Measurements from ENCODE around the gene LEAP2. TPM values are rescaled to one million over a fixed set of nuclear protein-coding genes. Genes with fewer than 3 reads are reported as not detected.

Gene LEAP2
- total and polyA plus RNA-seq, 2 of the 4 experiments (the other 2 are of a cell fraction) = under 0.01 to 0.36 TPM

GRCh38 chr5:132872788-132873118, 715 bp upstream of the LEAP2 start:
- Histone ChIP-seq H3K4ac (ENCODE audit: low read depth, low read length) (no peak overlapping the region), H4K20me1 (ENCODE audit: insufficient read depth, low read length) (peaks cover 7% of the 10 kb centered on the region), H3K27me3 (ENCODE audit: control insufficient read depth, insufficient read depth, low read length) (no peaks in the 10 kb centered on the region), H3K9ac (ENCODE audit: low read depth, low read length) (no peak overlapping the region), H4K91ac (ENCODE audit: insufficient read depth, low read depth, low read length) (no peak overlapping the region), H2BK5ac (ENCODE audit: low read depth, low read length, poor library complexity, severe bottlenecking) (no peak overlapping the region), H3K18ac (ENCODE audit: low read depth, low read length) (no peak overlapping the region), H3K27ac (ENCODE audit: insufficient read depth, low read length) (no peak overlapping the region), H2AK9ac (replicated peaks; ENCODE audit: low read depth, low read length, poor library complexity) (no peak overlapping the region), H4K8ac (ENCODE audit: low read depth in 2 of 2, low read length in 2 of 2) (no peak overlapping the region), H2BK20ac (ENCODE audit: low read depth, low read length) (no peak overlapping the region), H3K9me3 (ENCODE audit: control insufficient read depth, insufficient read depth, low read length) (no peaks in the 10 kb centered on the region), H3K56ac (ENCODE audit: extremely low read depth, insufficient read depth, low read length) (no peak overlapping the region), H3K79me1 (ENCODE audit: low read depth in 1 of 2, low read length in 2 of 2) (peaks cover 0 to 51% of the 10 kb centered on the region in 2 experiments; a peak in 3 of 4 replicates), H2AFZ (replicated peaks; ENCODE audit: low read length, poor library complexity) (no peak overlapping the region), H3K9me1 (ENCODE audit: insufficient read depth, low read length) (peaks cover 14% of the 10 kb centered on the region; the same call in 1 of the 2 replicates), H3K4me3 (ENCODE audit: insufficient read depth, low read depth, low read length) (no peak overlapping the region), H3K4me2 (ENCODE audit: low read depth, low read length) (no peak overlapping the region), H4K5ac (ENCODE audit: low read depth, low read length) (no peak overlapping the region), H3K14ac (replicated peaks; ENCODE audit: low read depth, low read length) (no peak overlapping the region), H3K4me1 (ENCODE audit: control insufficient read depth, insufficient read depth, low read length) (no peaks in the 10 kb centered on the region), H2AK5ac (ENCODE audit: low read depth, low read length) (no peak overlapping the region), H3K23ac (ENCODE audit: low read depth, low read length) (no peak overlapping the region), H3K36me3 (ENCODE audit: control insufficient read depth, insufficient read depth, low read length) (peaks cover 31% of the 10 kb centered on the region), H2BK120ac (ENCODE audit: low read depth, low read length) (no peak overlapping the region), H2BK15ac (ENCODE audit: low read depth, low read length) (no peak overlapping the region)
- dilution Hi-C loops (cut with HindIII; ENCODE audit: low sequenced_read_pairs, unreplicated experiment) (no loop called here), intact Hi-C loops (cut with micrococcal nuclease) (no loop called here), in situ Hi-C loops (cut with MboI; ENCODE audit: low sequenced_read_pairs) (no loop called here)
- DNase-seq (no peak), ATAC-seq (ENCODE audit: low read depth) (no peak)
- ChIA-PET CTCF (interaction anchor here (0.6 to 1.3 kb wide), 6 partner anchors 9 to 223 kb away, joined by 3 to 5 read pairs (median 4); partner anchors contain the start of gene SHROOM1), POLR2A (ENCODE audit: unreplicated experiment) (no interaction called here)
- no peak for TF ChIP-seq SMC3 (IDR thresholded peaks at IDR 0.05; ENCODE audit: low read depth, low read length)
- TF ChIP-seq POLR2A (IDR thresholded peaks at IDR 0.05; ENCODE audit: low read depth, low read length) = 0 out of 2 replicates have a peak, but pooled peaks have one; percentile 7
- no peak for TF ChIP-seq RAD21 (IDR thresholded peaks at IDR 0.05; ENCODE audit: low read length)
- no peak for TF ChIP-seq RCOR1 (IDR thresholded peaks at IDR 0.05; ENCODE audit: insufficient replicate concordance, low read length)
- no peak for TF ChIP-seq ELK1 (IDR thresholded peaks at IDR 0.05; ENCODE audit: borderline replicate concordance, low read depth, low read length)
- TF ChIP-seq RFX5 (IDR thresholded peaks at IDR 0.05; ENCODE audit: low read depth, low read length) = no peak
- no peak for TF ChIP-seq MXI1 (IDR thresholded peaks at IDR 0.05; ENCODE audit: borderline replicate concordance, low read depth, low read length)
- WGBS, 2 experiments (ENCODE audit: extremely low coverage in 2 of 2, insufficient read length in 1 of 2) = no CpG with 5 or more reads among the region's 1 CpG
- no TSS peak for BruUV-seq (replicated peaks)
